HepG2 (cell line): ENCODE measurements around the gene MED13. TPM values are rescaled to one million over a fixed set of nuclear protein-coding genes. Genes with fewer than 3 reads are reported as not detected.

Experiments used
- ATAC-seq: fragments of 200-7000 bp; cut with Tn5 transposase; 3 replicates; pipeline ENCODE4 v1.9.1; 2020; ENCODE audit warnings: mild to moderate bottlenecking, moderate library complexity
- BruUV-seq: library from RNA; stranded (reverse); fragments of 400-500 nt; replicated peaks from 2 replicates; lab custom pipeline; 2021; lab: Mats Ljungman, UMichigan
- CTCF ChIA-PET: fragments of 300-600 bp; formaldehyde crosslinking; extraction: SDS; loops from one replicate; lab custom pipeline; 2021; ENCODE audit warnings: low total read pairs, inconsistent platforms, low intra/inter-chr PET ratio; lab: Yijun Ruan, JAX
- POLR2A ChIA-PET: fragments of 350-600 bp; sonication (Branson Sonifier 250); formaldehyde crosslinking; loops from one replicate; lab custom pipeline; 2020; ENCODE audit warnings: antibody characterized with exemption, inconsistent platforms; lab: Yijun Ruan, JAX
- DNase-seq: peaks from one replicate; pipeline ENCODE4 v3.0.0-alpha.2; 2015; ENCODE audit warnings: low spot score
- FAIRE-seq: peaks from 3 replicates; lab custom pipeline; 2011; peaks lifted over from hg19 to GRCh38; lab: Jason Lieb, UNC
- H2AFZ ChIP-seq: one replicate; pipeline ENCODE4 v1.6.1; 2011; ENCODE audit warnings: low read length, inconsistent platforms
- H3K27ac ChIP-seq: fragments of 300-600 bp; 3 replicates; pipeline ENCODE4 v1.8.0; 2011; ENCODE audit warnings: mixed run types, mild to moderate bottlenecking, mixed read lengths, low read length, inconsistent platforms; ENCODE audit not compliant: insufficient read depth; ENCODE audit errors: extremely low read length
- H3K27me3 ChIP-seq, 2 experiments: fragments of 200-600 bp in 1 of 2; 2 replicates in 1 of 2; 3 replicates in 1 of 2; pipeline versions ENCODE4 v1.6.0 to v1.8.0; 2011; ENCODE audit warnings: low read length in 2 of 2, mild to moderate bottlenecking in 2 of 2, moderate library complexity in 2 of 2, inconsistent platforms in 1 of 2; ENCODE audit not compliant: insufficient read depth in 2 of 2, control insufficient read depth in 1 of 2
- H3K36me3 ChIP-seq, 2 experiments: fragments of 200-600 bp in 1 of 2; replicated peaks in 1 of 2; 2 replicates in 1 of 2; 3 replicates in 1 of 2; pipeline versions ENCODE4 v1.5.1 to v1.8.0; 2011; ENCODE audit warnings: low read length in 2 of 2, inconsistent platforms in 1 of 2; ENCODE audit not compliant: insufficient read depth in 2 of 2, control insufficient read depth in 1 of 2
- H3K4me1 ChIP-seq: 2 replicates; pipeline ENCODE4 v1.5.1; 2012; ENCODE audit warnings: low read length, inconsistent platforms; ENCODE audit not compliant: insufficient read depth
- H3K4me2 ChIP-seq: 2 replicates; pipeline ENCODE4 v1.6.0; 2011; ENCODE audit warnings: low read depth, low read length, inconsistent platforms
- H3K4me3 ChIP-seq, 3 experiments: fragments of 200-600 bp in 1 of 3; sonication (generic), shearing (Covaris generic) in 1 of 3; replicated peaks in 1 of 3; 2 replicates each; pipeline ENCODE4 v1.5.1; 2011 to 2016; ENCODE audit warnings: low read length in 3 of 3, inconsistent platforms in 2 of 3, low read depth in 2 of 3, mild to moderate bottlenecking in 2 of 3, control low read depth in 1 of 3, mixed read lengths in 1 of 3; ENCODE audit not compliant: insufficient read depth in 1 of 3
- H3K79me2 ChIP-seq: one replicate; pipeline ENCODE4 v1.6.1; 2011; ENCODE audit warnings: low read length, inconsistent platforms; ENCODE audit not compliant: insufficient read depth
- H3K9ac ChIP-seq: 2 replicates; pipeline ENCODE4 v1.6.0; 2011; ENCODE audit warnings: mild to moderate bottlenecking, low read depth, low read length, inconsistent platforms; ENCODE audit not compliant: insufficient read depth
- H3K9me3 ChIP-seq: 2 replicates; pipeline ENCODE4 v1.5.1; 2012; ENCODE audit warnings: mild to moderate bottlenecking, low read length
- H4K20me1 ChIP-seq: 2 replicates; pipeline ENCODE4 v1.6.0; 2011; ENCODE audit warnings: inconsistent platforms, mild to moderate bottlenecking, low read length, moderate library complexity; ENCODE audit not compliant: insufficient read depth
- EEA1 ChIP-seq: sonication (generic); formaldehyde crosslinking; IDR thresholded peaks from 2 replicates; pipeline ENCODE4 v1.5.1; 2020; ENCODE audit warnings: mild to moderate bottlenecking, missing genetic modification reagents, borderline replicate concordance
- NR2F6 ChIP-seq, 2 experiments: IDR thresholded peaks; 2 replicates each; pipeline ENCODE4 v1.6.1; 2016; ENCODE audit warnings: antibody characterized with exemption in 1 of 2, mild to moderate bottlenecking in 1 of 2
- SPEN ChIP-seq: sonication (generic); formaldehyde crosslinking; IDR thresholded peaks from 2 replicates; pipeline ENCODE4 v1.5.1; 2020; ENCODE audit warnings: low read depth, mild to moderate bottlenecking, missing genetic modification reagents
- TCF7 ChIP-seq: sonication (generic); IDR thresholded peaks from 2 replicates; pipeline ENCODE4 v1.6.1; 2016; ENCODE audit warnings: antibody characterized with exemption, low read depth
- ZNF160 ChIP-seq: sonication (generic); formaldehyde crosslinking; IDR thresholded peaks from 2 replicates; pipeline ENCODE4 v1.8.0; 2022; ENCODE audit warnings: mild to moderate bottlenecking, inconsistent platforms, missing genetic modification reagents
- ZNF562 ChIP-seq: sonication (generic); formaldehyde crosslinking; IDR thresholded peaks from 2 replicates; pipeline ENCODE4 v1.8.0; 2022; ENCODE audit warnings: missing genetic modification reagents, borderline replicate concordance
- WGBS: methylation state at CpG from one replicate; pipeline ENCODE4 v1.1.6; 2017; ENCODE audit warnings: low lambda C conversion rate; 5-methylcytosine and 5-hydroxymethylcytosine counted together
- in situ Hi-C: cut with HindIII; loops from 2 replicates; pipeline ENCODE4 v1.10.0; 2017; ENCODE audit warnings: low pct_unique_long_range_greater_than_20kb; ENCODE audit not compliant: extremely low pct_ligation_motif_present
- intact Hi-C: fragments of 100-400 bp; cut with micrococcal nuclease; formaldehyde crosslinking; loops from one replicate; pipeline ENCODE4 v1.10.0; 2022; ENCODE audit not compliant: unreplicated experiment
- polyA plus RNA-seq, 8 experiments: library from polyadenylated mRNA; depleted of rRNA in 3 of 8; stranded (reverse) in 7 of 8; unstranded in 1 of 8; fragments of >200 nt; fragmentation: Illumina TruSeq in 4 of 8; extraction: Trizol in 4 of 8; gene quantifications; 2 replicates each; pipeline versions ENCODE4 v1.2.1 to v1.2.3, GENCODE V29; 2011 to 2016; ENCODE audit warnings: low read depth in 4 of 8, missing spikeins in 1 of 8, mixed read lengths in 1 of 8; ENCODE audit not compliant: insufficient read depth in 1 of 8
- total RNA-seq, 5 experiments: library from RNA; depleted of rRNA; stranded (reverse); fragments of >200 nt; fragmentation: Illumina TruSeq; extraction: Trizol; gene quantifications; 2 replicates each; pipeline ENCODE4 v1.2.3, GENCODE V29; 2016; ENCODE audit warnings: low read depth in 1 of 5

MED13 gene
- total and polyA plus RNA-seq, 2 of the 13 experiments (the other 11 are each of a cell fraction or from before 2014, with no cell fraction given): 27.4 to 69.1 TPM

GRCh38 chr17:62038248-62038647, 26.8 kb downstream of the MED13 start:
- BruUV-seq: no TSS peak

GRCh38 chr17:62033317-62033716, 31.8 kb downstream of the MED13 start:
- ATAC-seq (no peak), DNase-seq (no peak), FAIRE-seq (no peak)
- Histone ChIP-seq H3K4me1 (no peaks in the 10 kb centered on the region), H3K4me2 (no peak overlapping the region), H3K27me3 (no peaks in the 10 kb centered on the region), H3K79me2 (peaks cover 31% of the 10 kb centered on the region), H2AFZ (no peak overlapping the region), H3K9ac (no peak overlapping the region), H3K36me3 (peaks cover 25 to 68% of the 10 kb centered on the region in 2 experiments), H3K27ac (no peak overlapping the region), H3K4me3 (no peak overlapping the region), H3K9me3 (no peaks in the 10 kb centered on the region), H4K20me1 (peaks cover 4% of the 10 kb centered on the region; the same call in 1 of the 2 replicates)
- in situ Hi-C loops (no loop called here), intact Hi-C loops (no loop called here)
- POLR2A ChIA-PET: no interaction called here
- BruUV-seq: no TSS peak
- CTCF ChIA-PET: no interaction called here
- no peak for TF ChIP-seq ZNF160 (CRISPR knock-in tag)
- TF ChIP-seq ZNF562: no peak

More at GRCh38 chr17:62038248-62038647, 26.8 kb downstream of the MED13 start:
- peaks cover 72% of the 10 kb centered on the region for H3K79me2 ChIP-seq
- ChIA-PET POLR2A (interaction anchor here (0.9 kb wide), 1 partner anchor 8 kb away, joined by 3 read pairs; no protein-coding TSS in a partner anchor), CTCF (no interaction called here)
- H3K9me3 ChIP-seq: no peaks in the 10 kb centered on the region
- no peak overlapping the region for H3K27ac ChIP-seq
- ATAC-seq (no peak), FAIRE-seq (no peak), DNase-seq (no peak)
- no peaks in the 10 kb centered on the region for H3K27me3 ChIP-seq
- H3K4me2 ChIP-seq: no peak overlapping the region
- no peaks in the 10 kb centered on the region for H3K4me1 ChIP-seq
- in situ Hi-C loops: no loop called here
- H4K20me1 ChIP-seq: peaks cover 20% of the 10 kb centered on the region
- WGBS: 100% methylated on average over 1 of the region's 1 CpG
- peaks cover 16 to 66% of the 10 kb centered on the region in 2 experiments for H3K36me3 ChIP-seq
- H2AFZ ChIP-seq: no peak overlapping the region
- no peak overlapping the region for H3K4me3 ChIP-seq
- no peak for TF ChIP-seq SPEN
- TF ChIP-seq NR2F6 (IDR thresholded peaks at IDR 0.05): no peak
- no peak for TF ChIP-seq NR2F6 (CRISPR knock-in tag; IDR thresholded peaks at IDR 0.05)
- TF ChIP-seq EEA1: no peak
- no peak for TF ChIP-seq TCF7
- intact Hi-C loops: no loop called here
- H3K9ac ChIP-seq: no peak overlapping the region
